OCI-LY3 (cell line): Measurements from ENCODE around the gene PLK4.

ENCODE experiments used
- CTCF ChIP-seq: fragments of 200-600, 300-600 bp; sonication (generic); IDR thresholded peaks from 2 replicates; pipeline ENCODE4 v1.5.1; 2014; ENCODE audit warnings: antibody characterized with exemption, low read length, low read depth
- EZH2phosphoT487 ChIP-seq: fragments of 200-600 bp; shearing (Covaris generic); IDR thresholded peaks from 2 replicates; pipeline ENCODE4 v1.6.1; 2018; ENCODE audit warnings: antibody characterized with exemption, mixed run types, low read depth

- TF ChIP-seq CTCF (no peak), EZH2phosphoT487 (no peak)
Measured at GRCh38 chr4:127846765-127847164, 33.9 kb upstream of the PLK4 start.
